ENCODE measurements around the gene TSGA10IP.

The TSGA10IP gene

GRCh38 chr11:65918211-65919140 is 26.8 kb upstream of the TSGA10IP start, which contains the start of gene C11orf68:
Gene C11orf68 (minus strand): TSS chr11:65919062. CDS start chr11:65919031, 31 bp downstream.
- peak; percentile 63 for DNase-seq (ENCODE audit: low read depth)

DNA sequence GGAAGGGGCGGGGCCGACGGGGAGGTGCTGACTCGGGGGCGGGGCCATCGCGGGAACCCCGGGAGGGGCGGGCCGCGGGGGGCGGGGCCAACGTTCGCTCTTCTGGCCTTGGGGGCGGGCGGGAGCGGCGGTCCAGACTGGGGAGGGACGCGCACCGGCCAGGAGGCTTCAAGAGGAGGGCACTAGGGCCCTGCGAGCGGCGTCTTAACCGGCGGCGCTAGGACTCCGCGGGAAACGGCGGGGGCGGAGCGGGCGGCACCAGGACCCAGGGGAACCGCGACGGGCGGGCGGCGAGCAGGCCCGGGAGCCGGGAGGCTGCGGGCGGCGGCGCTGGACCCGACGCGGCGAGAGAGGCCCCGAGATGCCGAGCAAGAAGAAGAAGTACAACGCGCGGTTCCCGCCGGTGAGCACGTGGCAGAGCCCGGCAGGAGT is 26.1 kb upstream of the TSGA10IP start, which contains the start of gene DRAP1:
Gene DRAP1 (plus strand): TSS at position 286 of the 432 bp plus-strand sequence. CDS start 76 bp downstream, at position 362.
- peak; percentile 98 for DNase-seq (ENCODE audit: low read depth)

- DNase-seq (ENCODE audit: low read depth) = peak; percentile 58
Observed at GRCh38 chr11:65919573-65920371, 25.5 kb upstream of the TSGA10IP start.

- peak; percentile 57 for DNase-seq (ENCODE audit: low read depth)
Observed at GRCh38 chr11:65920372-65920802, 24.9 kb upstream of the TSGA10IP start.

DNA sequence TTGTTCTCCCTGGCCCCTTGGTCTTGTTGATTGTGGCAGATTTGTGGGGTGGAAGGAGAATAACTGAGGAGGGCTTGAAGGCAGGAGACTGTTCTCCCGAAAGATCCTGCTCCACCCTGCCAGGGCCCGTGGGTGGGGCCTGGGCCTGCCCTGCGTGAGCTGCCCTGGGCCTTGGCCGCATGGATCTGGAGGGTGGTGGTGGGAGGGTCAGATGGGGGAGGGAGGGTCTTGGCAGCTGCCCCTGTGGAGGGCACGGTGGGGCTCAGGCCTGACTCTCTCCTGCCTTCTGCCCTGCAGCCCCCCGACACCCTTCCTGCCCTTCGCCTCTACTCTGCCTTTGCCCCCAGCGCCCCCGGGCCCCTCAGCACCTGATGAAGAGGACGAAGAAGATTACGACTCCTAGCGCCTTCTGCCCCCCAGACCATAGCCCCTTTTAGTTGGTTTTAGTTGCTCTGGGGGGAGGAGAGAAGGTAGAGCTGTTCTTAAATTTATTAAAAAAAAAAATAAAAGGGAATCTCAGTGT is 24.2 kb upstream of the TSGA10IP start:
- no peak for DNase-seq (ENCODE audit: low read depth)

DNA sequence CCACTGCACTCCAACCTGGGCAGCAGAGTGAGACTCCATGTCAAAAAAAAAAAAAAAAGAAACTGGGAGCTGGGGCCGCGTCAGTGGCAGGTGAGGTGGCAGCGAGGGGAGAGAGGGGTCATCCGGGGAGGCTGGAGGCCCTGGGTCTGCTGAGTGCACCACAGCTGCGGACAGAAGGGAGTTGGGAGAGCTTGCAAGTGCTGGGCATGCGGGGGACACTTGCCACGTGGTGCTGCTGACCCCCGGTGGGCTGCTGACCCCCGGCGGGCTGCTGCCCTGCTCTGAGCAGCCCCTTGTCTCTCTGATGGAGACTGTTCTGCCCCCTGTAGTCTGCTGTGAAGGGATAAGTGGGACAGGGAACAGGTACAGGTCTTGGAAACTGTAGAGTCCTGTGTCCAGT is 23.4 kb upstream of the TSGA10IP start:
- DNase-seq (ENCODE audit: low read depth) = no peak

- DNase-seq (ENCODE audit: low read depth) = no peak
Observed at GRCh38 chr11:65922565-65922964, 22.7 kb upstream of the TSGA10IP start.

GRCh38 chr11:65925397-65925796 is 19.9 kb upstream of the TSGA10IP start:
- DNase-seq (ENCODE audit: low read depth) = no peak

- peak; percentile 22 for DNase-seq (ENCODE audit: low read depth)
Observed at GRCh38 chr11:65927904-65928397, 17.3 kb upstream of the TSGA10IP start.

- DNase-seq (ENCODE audit: low read depth) = no peak
Observed at GRCh38 chr11:65928667-65929066, 16.6 kb upstream of the TSGA10IP start.

DNA sequence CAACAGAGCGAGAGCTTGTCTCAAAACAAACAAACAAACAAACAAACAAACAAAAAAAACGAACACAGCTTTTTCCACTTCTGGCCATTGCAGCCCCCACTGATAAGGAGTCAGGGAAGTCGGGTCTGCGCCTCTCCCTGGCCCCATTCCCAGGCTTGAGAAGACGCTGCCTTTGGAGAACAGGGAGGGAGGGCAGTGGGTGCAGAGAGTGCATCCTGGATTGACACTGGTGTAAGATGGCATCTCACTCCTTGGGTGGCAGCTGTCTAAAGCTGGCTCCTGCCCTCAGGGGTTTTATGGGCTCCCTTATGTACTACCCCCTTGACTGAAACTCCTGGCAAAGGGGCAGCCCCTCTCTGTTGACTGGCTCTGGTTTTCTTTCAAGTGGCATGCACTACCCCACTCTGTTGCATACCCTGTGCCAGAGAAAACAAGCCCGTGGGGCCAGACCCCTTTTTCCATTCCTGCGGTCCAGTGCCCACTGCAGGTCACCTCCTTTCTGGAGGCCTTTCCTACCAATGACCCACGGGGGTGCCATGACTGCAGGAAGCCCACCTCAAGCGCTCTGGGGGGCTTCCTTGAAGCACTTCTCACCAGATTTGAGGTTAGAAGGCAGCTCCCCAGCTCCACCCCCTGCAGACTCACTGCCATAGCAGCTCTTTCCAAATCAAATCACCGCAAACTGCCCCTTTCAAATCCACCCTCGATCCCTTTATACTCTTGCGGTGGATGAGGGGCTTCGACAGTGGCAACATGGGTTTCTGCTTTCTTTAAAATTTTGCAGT is 13.3 kb upstream of the TSGA10IP start:
- no peak for DNase-seq (ENCODE audit: low read depth)

- peak; percentile 60 for DNase-seq (ENCODE audit: low read depth)
Observed at GRCh38 chr11:65932558-65932919, 12.7 kb upstream of the TSGA10IP start.

DNA sequence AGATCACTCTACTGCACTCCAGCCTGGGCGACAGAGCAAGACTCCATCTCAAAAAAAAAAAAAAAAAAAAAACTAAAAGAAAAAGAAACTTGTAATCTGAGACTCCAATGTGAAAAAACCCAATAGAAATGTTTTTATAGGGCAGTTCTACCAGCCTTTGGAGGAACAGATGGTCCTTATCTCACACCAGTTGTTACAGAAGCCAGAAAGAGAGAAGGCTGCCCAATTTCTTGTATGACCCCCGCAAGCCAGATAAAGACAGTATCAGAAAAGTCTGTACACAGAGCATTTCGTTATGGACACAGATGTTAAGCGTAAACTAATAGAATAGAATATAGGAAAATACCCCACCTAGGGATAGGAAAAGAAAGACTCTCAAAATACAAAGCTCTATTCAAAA is 11.3 kb upstream of the TSGA10IP start:
- DNase-seq (ENCODE audit: low read depth) = no peak

DNA sequence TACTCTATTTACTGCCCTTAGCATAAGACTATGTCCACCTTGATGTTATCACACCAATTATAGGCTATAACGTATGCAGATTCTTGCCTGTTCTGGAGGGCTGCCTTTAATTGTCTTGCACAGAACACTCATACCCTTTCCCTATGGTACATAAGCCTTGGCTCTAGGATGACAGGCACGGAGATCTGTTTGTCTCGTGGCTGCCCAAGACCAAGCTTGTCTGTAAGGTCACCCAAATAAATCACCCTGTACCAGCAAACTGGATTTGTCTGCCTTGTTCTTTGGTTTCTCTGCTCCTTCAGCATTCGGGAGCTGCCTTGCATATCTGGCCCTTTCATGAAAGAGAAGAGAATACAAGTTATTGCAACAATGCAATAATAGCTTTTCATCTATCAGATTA is 7.5 kb upstream of the TSGA10IP start:
- DNase-seq (ENCODE audit: low read depth) = no peak

DNA sequence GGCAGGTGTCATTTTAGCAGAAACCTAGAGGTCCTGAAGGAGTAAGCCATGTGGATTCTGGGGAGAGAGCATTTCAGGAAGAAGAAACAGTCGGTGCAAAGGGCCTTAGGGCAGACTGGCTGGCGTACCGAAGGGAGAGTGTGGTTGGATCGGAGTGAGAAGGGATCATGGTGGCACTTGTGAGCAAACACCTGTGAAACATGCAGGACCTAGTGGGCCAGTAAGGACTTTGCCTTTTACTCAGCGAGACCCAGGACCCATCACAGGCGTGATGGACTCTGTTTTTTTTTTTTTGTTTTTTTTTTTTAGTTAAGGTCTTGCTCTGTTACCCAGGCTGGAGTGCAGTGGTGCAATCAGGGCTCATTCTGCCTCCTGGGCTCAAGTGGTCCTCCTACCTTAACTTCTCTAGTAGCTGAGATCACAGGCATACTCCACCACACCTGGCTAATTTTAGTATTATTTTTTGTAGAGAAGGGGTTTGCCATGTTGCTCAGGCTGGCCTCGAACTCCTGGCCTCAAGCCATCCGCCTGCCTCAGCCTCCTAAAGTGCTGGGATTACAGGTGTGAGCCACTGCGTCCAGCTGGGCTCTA is 3.5 kb upstream of the TSGA10IP start:
- no peak for DNase-seq (ENCODE audit: low read depth)

DNA sequence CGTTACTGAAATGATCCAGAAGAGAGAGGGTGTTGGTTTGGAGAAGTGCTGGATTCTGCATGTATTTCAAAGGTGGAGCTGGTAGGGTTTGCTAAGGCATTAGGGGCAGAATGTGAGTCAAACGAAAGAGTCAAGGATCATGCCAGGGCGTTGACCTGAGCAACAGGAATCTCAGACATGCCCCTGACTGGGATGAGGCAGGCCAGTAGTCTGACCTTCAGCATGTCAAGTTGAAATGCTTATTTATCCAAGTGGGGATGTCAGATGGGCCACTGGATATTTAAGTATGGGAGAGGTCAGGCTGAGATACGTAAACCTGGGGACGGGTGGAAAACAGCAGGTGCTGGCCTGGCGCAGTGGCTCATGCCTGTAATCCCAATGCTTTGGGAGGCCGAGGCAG is 2.7 kb upstream of the TSGA10IP start:
- DNase-seq (ENCODE audit: low read depth) = no peak

- no peak for DNase-seq (ENCODE audit: low read depth)
Observed at GRCh38 chr11:65944191-65944590, 1.1 kb upstream of the TSGA10IP start.

DNA sequence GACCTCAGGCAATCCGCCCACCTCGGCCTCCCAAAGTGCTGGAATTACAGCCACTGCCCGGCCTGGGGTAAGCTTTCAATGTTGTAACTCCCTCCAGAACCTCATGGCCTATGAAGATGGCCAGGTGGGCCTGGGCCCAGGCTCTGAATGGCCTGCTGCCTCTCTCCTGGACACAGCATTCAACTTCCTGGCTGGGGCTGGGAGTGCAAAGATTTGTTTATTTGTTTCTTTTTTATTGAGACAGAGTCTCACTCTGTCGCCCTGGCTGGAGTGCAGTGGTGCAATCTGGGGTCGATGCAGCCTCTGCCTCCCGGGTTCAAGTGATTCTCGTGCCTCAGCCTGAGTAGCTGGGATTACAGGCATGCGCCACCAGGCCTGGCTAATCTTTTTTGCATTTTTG is 513 bp upstream of the TSGA10IP start:
- DNase-seq (ENCODE audit: low read depth) = no peak

- no peak for DNase-seq (ENCODE audit: low read depth)
Observed at GRCh38 chr11:65945941-65946558, 770 bp downstream of the TSGA10IP start.

GRCh38 chr11:65946655-65947054 is 1.4 kb downstream of the TSGA10IP start:
- no peak for DNase-seq (ENCODE audit: low read depth)

DNA sequence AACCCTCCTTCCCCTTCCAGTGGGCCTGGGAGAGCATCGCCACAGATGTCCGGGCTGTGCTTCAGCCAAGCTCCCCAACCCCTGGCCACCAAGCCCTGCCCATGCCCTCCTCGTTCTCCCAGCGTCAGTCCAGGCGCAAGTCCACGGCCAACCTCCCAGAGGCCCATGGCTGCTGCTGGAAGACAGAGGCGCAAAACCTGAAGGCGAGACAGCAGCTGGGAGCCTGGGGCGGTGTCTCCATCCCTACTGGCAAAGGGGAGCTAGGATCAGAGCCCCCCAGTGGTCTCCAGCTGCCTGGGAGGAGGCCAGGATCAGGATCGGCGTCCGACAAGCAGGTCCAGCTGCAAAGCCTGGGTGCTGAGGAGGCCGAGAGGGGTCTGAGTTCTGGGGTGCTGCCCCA is 1.9 kb downstream of the TSGA10IP start:
- no peak for DNase-seq (ENCODE audit: low read depth)
